KOPT-K1 (cell line): ENCODE results near the gene MAP3K6.

Source experiments
- H3K27ac ChIP-seq: fragments of 200-600 bp; sonication (generic); 2 replicates; pipeline ENCODE4 v1.5.1; 2016; ENCODE audit warnings: antibody characterized with exemption, mild to moderate bottlenecking, low read depth, low read length; ENCODE audit not compliant: poor library complexity, severe bottlenecking
- H3K36me3 ChIP-seq: fragments of 200-600 bp; sonication (generic); 2 replicates; pipeline ENCODE4 v1.5.1; 2017; ENCODE audit warnings: antibody characterized with exemption, mild to moderate bottlenecking, low read length, moderate library complexity; ENCODE audit not compliant: insufficient read depth
- H3K9me3 ChIP-seq: fragments of 200-600 bp; sonication (generic); 2 replicates; pipeline ENCODE4 v1.5.1; 2017; ENCODE audit warnings: antibody characterized with exemption, low read length, mild to moderate bottlenecking; ENCODE audit not compliant: insufficient read depth, poor library complexity, severe bottlenecking

The MAP3K6 gene

DNA sequence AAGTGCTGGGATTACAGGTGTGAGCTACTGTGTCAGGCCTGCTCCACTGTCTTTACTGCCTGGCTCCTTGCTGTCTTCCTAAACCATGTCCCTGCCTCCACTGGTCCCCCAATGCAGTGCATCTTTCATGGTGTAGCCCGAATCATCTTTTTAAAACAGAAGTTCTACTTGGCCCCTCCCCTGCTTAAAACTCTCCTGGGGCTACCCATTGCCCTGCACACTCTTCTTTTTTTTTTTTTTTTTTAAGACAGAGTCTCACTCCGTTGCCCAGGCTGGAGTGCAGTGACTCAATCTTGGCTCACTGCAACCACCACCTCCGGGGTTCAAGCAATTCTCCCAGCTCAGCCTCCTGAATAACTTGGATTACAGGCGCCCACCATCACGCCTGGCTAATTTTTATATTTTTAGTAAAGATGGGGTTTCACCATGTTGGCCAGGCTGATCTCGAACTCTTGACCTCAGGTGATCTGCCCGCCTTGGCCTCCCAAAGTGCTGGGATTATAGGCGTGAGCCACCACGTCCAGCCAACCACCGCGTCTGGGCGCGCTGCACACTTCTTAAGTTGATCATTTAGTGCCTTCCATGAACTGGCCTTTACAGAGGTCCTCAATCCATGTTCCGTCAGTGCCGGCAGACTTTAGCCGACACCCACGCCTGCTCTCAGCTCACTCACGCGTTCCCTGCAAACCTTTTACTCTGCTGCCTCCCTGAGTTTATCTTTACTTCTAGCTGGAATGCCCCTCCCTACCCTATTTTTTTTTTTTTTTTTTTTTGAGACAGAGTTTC, 5.5 kb upstream of the MAP3K6 start:
- Histone ChIP-seq H3K9me3 (no peaks in the 10 kb centered on the region), H3K27ac (no peak overlapping the region), H3K36me3 (no peaks in the 10 kb centered on the region)

DNA sequence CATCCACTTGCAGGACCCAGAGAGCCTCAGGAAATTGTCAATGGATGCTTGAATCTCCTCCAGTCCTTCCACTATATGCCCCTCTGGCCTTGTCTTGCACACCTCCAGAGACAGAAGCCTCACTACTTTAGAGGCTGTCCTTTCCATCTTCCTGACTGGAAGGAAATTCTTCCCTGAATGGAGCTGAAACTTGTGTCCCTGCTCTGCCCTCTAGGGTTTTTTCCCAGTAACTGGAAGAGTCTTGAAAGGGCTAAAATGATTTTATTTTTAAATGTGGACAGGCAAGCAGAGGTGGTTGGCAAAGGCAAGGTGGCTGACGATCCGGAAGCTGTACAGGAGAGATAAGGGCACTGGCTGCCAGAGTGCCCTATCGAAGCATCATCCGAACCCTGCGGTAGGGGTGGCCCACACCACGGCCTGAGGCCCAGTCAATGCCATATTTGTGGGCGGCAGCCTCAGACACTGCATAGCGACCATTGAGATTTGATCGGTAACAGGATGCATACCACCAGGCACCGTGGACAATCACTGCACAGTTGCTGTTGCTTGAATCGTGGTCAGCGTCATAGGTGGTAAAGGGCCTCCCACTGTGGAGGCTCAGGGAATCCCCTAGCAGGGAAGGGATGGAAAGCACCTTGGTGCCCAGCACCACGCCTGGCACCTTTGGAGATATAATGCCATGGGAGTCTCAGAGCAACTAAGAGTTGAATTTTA, 2.3 kb upstream of the MAP3K6 start:
- H3K27ac ChIP-seq, result no peak overlapping the region

DNA sequence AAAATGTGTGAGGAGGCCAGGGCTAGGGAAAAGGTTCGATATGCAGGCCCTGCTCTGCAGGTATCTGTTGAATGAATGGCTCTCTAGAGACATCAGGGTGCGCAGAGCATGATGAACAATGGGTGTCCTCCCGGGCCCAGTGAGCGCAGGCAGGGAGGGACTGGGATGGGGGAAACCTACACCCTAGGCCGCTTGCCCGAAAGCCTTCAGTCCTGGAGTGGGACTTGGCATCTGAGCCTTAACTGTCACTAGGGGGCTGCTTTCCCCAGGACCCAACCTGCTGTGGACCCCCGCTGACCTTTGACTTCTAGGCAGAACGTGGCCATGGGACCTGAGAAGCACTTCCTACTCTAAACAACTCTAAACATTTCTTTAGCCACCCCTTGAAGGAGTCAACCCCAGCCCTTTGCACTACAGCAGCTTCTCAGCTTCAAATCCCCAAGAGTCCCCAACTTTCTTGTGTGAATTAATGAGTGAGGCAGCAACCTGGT, 444 bp upstream of the MAP3K6 start:
- no peaks in the 10 kb centered on the region for H3K9me3 ChIP-seq
- no peaks in the 10 kb centered on the region for H3K36me3 ChIP-seq
- H3K27ac ChIP-seq, result no peak overlapping the region

More for the DNA sequence above, 2.3 kb upstream of the MAP3K6 start:
- no peaks in the 10 kb centered on the region for H3K36me3 ChIP-seq
- H3K9me3 ChIP-seq, result no peaks in the 10 kb centered on the region

- Histone ChIP-seq H3K27ac (no peak overlapping the region), H3K9me3 (no peaks in the 10 kb centered on the region), H3K36me3 (no peaks in the 10 kb centered on the region)
Measured at GRCh38 chr1:27366113-27366410, 699 bp downstream of the MAP3K6 start.

GRCh38 chr1:27365372-27366112, 1.2 kb downstream of the MAP3K6 start:
- no peak overlapping the region for H3K27ac ChIP-seq
- H3K9me3 ChIP-seq, result no peaks in the 10 kb centered on the region

GRCh38 chr1:27364696-27365371, 1.9 kb downstream of the MAP3K6 start:
- no peaks in the 10 kb centered on the region for H3K9me3 ChIP-seq
- no peak overlapping the region for H3K27ac ChIP-seq
- no peaks in the 10 kb centered on the region for H3K36me3 ChIP-seq

More at GRCh38 chr1:27365372-27366112, 1.2 kb downstream of the MAP3K6 start:
- H3K36me3 ChIP-seq, result no peaks in the 10 kb centered on the region

DNA sequence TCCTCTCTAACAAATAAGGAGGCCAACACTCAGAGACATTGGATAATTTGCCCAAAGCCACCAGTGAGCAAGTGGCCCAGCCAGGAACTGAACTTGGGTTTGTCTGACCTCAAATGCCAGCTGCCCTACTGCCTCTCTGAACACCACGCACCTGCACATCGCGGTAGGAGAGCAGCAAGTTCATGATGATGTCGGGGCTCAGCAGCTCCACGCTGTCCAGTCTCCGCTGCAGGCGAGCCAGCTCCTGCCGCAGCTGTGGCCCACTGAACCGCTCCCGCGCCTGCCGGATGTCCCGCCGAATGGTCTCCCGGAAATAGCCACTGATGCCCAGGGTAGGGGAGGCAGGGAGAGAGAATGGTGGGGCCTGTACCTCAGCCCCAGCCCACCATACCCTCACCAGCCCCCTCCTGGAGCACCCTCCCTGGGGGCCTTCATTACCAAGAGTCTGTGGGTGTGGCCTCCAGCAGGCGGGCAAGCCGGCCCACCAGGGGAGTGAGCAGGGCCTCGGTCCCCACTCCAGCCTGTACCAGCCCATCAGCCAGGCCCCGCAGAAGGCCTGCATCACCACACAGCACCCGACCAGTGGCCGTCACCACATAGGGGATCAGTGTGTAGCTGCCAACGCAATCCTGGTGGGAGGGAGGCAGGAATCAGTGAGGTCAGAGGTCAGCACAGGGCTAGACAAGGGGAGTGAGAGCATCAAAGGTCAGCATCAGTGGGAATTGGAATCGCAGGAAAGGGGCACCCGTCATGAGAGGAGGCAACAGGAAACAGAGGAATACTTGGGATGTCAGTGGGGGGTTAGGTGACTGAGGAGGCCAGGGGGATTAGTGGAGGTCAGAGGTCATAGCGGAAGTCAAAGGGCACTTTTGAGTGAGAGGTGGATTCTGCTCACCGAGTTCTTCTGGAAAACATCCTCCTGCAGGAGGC, 2.7 kb downstream of the MAP3K6 start:
- no peak overlapping the region for H3K27ac ChIP-seq
- H3K9me3 ChIP-seq, result no peaks in the 10 kb centered on the region
- no peaks in the 10 kb centered on the region for H3K36me3 ChIP-seq

GRCh38 chr1:27361553-27361952, 5.2 kb downstream of the MAP3K6 start:
- H3K27ac ChIP-seq, result no peak overlapping the region
- H3K9me3 ChIP-seq, result no peaks in the 10 kb centered on the region
- no peaks in the 10 kb centered on the region for H3K36me3 ChIP-seq

GRCh38 chr1:27361044-27361402, 5.7 kb downstream of the MAP3K6 start:
- Histone ChIP-seq H3K36me3 (no peaks in the 10 kb centered on the region), H3K27ac (no peak overlapping the region), H3K9me3 (no peaks in the 10 kb centered on the region)

- Histone ChIP-seq H3K9me3 (no peaks in the 10 kb centered on the region), H3K27ac (no peak overlapping the region), H3K36me3 (no peaks in the 10 kb centered on the region)
Measured at GRCh38 chr1:27360159-27361043, 6.4 kb downstream of the MAP3K6 start.

DNA sequence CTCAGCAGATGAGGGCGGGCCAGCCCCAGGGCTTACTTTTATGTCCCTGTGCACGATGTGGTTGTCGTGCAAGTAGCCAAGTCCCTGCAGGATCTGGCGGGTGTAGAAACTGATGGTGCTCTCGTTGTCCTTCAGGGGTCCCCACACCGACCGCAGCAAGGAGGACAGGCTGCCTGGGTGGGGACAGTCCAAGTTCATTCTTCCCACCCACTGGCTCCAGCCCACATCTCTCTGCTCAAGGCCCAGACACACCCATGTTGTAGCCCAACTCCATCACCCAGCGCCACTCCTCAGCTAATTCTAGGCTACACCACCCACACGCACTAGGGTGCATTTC, 7.0 kb downstream of the MAP3K6 start:
- Histone ChIP-seq H3K27ac (no peak overlapping the region), H3K36me3 (no peaks in the 10 kb centered on the region), H3K9me3 (no peaks in the 10 kb centered on the region)

- no peak overlapping the region for H3K27ac ChIP-seq
- no peaks in the 10 kb centered on the region for H3K9me3 ChIP-seq
- H3K36me3 ChIP-seq, result no peaks in the 10 kb centered on the region
Measured at GRCh38 chr1:27358928-27359313, 7.8 kb downstream of the MAP3K6 start.

DNA sequence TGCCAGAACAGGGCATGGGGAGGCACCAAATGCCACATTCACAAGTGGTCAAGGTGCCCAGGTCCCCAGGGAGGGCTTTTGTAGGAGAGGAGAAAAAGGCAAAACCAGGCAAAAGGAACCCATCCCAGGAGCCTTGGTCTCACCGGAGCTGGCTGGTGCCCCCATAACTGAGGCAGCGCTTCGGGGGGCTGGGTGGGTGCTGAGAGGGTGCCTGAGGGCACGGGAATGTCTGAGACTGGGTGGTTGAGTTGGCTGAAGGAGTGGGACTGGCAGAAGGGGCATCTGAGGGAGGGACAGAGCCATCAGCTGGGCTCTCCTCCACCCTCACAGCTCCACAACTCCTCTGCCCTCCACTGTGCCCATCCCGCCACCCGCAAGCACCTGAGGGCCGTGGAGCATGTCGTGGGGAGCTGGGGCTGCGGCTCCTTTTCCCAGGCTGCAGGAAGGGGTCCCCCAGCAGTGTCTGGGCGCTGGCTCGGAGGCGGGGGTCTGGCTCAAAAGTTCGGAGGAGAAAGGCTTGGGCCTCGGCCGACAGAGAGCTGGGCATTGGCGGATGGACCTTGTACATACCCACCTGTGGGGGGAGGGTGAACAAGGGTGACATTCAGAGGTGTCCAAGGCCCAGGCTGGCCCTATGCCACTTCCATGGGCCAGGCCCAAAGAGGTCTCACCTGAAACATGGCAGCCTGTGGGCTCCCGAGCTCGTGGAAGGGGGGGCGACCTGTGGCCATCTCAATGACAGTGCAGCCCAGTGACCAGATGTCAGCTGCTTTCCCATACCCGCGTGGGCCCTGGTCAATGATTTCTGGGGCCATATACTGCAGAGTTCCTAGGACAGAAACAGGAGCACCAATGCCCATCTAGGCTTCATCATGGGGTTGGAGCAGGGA, 8.5 kb downstream of the MAP3K6 start:
- Histone ChIP-seq H3K27ac (no peak overlapping the region), H3K36me3 (peaks cover 3% of the 10 kb centered on the region; the same call in 1 of the 2 replicates), H3K9me3 (no peaks in the 10 kb centered on the region)
